HL-60 (cell line): ENCODE data around the gene TNK2.

Experiments used
- GABPA ChIP-seq: IDR thresholded peaks from 2 replicates; pipeline ENCODE4 v1.6.1; 2012; ENCODE audit warnings: low read depth
- POLR2AphosphoS5 ChIP-seq: IDR thresholded peaks from 2 replicates; pipeline ENCODE4 v1.6.1; 2012; ENCODE audit warnings: low read depth
- TF ChIP-seq, protein P1 (sequence below): IDR thresholded peaks from one replicate; pipeline ENCODE4 v1.5.1; 2011; ENCODE audit warnings: low read length, control low read depth, inconsistent platforms; ENCODE audit not compliant: insufficient read depth
- TF ChIP-seq, protein P2 (sequence below): IDR thresholded peaks from 2 replicates; pipeline ENCODE4 v1.6.1; 2012; ENCODE audit warnings: low read depth; ENCODE audit not compliant: insufficient replicate concordance

DNA sequence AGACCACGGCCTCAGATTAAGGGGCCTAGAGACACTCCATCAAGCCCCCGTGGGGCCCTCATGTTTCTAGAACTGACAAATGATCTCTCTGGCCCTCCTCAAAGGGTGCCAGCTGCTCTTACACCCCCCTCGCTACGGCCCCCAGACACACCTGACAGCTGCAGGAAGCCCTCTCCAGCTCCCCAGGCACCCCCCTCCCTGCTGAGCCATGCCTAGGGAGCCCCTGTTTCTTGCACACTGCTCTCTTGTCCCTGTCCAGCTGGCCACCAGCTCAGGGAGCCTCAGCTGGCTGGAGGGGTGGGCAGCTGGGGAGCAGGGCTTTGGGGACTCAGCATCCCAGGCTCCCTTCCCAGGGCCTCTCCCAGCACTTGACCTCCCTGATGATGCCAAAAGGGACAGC, 14.8 kb downstream of the TNK2 start:
- TF ChIP-seq, protein P1, sequence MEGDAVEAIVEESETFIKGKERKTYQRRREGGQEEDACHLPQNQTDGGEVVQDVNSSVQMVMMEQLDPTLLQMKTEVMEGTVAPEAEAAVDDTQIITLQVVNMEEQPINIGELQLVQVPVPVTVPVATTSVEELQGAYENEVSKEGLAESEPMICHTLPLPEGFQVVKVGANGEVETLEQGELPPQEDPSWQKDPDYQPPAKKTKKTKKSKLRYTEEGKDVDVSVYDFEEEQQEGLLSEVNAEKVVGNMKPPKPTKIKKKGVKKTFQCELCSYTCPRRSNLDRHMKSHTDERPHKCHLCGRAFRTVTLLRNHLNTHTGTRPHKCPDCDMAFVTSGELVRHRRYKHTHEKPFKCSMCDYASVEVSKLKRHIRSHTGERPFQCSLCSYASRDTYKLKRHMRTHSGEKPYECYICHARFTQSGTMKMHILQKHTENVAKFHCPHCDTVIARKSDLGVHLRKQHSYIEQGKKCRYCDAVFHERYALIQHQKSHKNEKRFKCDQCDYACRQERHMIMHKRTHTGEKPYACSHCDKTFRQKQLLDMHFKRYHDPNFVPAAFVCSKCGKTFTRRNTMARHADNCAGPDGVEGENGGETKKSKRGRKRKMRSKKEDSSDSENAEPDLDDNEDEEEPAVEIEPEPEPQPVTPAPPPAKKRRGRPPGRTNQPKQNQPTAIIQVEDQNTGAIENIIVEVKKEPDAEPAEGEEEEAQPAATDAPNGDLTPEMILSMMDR: no peak
- TF ChIP-seq POLR2AphosphoS5: no peak
- no peak for TF ChIP-seq GABPA
- TF ChIP-seq, protein P2, sequence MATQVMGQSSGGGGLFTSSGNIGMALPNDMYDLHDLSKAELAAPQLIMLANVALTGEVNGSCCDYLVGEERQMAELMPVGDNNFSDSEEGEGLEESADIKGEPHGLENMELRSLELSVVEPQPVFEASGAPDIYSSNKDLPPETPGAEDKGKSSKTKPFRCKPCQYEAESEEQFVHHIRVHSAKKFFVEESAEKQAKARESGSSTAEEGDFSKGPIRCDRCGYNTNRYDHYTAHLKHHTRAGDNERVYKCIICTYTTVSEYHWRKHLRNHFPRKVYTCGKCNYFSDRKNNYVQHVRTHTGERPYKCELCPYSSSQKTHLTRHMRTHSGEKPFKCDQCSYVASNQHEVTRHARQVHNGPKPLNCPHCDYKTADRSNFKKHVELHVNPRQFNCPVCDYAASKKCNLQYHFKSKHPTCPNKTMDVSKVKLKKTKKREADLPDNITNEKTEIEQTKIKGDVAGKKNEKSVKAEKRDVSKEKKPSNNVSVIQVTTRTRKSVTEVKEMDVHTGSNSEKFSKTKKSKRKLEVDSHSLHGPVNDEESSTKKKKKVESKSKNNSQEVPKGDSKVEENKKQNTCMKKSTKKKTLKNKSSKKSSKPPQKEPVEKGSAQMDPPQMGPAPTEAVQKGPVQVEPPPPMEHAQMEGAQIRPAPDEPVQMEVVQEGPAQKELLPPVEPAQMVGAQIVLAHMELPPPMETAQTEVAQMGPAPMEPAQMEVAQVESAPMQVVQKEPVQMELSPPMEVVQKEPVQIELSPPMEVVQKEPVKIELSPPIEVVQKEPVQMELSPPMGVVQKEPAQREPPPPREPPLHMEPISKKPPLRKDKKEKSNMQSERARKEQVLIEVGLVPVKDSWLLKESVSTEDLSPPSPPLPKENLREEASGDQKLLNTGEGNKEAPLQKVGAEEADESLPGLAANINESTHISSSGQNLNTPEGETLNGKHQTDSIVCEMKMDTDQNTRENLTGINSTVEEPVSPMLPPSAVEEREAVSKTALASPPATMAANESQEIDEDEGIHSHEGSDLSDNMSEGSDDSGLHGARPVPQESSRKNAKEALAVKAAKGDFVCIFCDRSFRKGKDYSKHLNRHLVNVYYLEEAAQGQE: no peak
